ENCODE data around the gene ST8SIA6.

The ST8SIA6 gene

DNA sequence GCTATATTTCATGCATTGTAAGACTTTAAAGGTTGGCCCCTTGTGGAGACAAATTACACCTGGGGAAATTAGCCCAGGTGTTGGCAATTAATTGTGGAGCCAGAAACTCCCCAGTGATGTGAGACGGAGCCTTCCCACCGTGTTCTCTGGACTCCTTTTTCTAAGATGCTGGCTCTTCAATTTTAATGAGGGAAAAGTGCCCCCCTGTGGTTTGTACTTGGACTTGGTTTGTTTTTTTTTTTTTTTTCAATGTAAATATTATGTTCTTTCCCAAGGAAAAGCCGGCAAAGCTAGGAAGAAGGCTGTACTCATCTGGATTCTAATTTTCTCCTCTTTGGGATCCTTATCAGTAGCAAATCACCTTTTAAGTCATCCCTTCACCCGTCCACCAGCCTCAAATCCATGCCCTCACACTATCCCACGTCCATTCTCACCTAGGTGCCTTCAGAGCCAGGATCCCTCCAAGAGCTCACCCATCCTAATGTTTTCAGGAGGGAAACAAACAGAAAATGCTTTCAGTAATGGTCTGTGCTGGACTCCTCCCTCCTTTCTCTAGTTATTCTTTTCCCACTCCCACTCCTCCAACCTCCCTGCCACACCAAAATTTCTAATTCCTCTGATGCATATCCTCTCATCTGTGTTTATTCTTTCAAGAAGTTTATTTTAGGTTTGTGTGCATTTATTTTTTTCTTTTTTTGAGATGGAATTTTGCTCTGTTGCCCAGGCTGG is 20.4 kb upstream of the ST8SIA6 start:
- Mint-ChIP-seq H3K27me3 (ENCODE audit: low read depth, poor library complexity) (no peaks in the 10 kb centered on the region), H3K4me1 (peaks cover 24% of the 10 kb centered on the region), H3K9me3 (peaks cover 12% of the 10 kb centered on the region), H3K36me3 (ENCODE audit: low read depth) (peaks cover 6% of the 10 kb centered on the region), H3K27ac (no peak overlapping the region), H3K4me3 (no peak overlapping the region)
- TF ChIP-seq, protein P1, sequence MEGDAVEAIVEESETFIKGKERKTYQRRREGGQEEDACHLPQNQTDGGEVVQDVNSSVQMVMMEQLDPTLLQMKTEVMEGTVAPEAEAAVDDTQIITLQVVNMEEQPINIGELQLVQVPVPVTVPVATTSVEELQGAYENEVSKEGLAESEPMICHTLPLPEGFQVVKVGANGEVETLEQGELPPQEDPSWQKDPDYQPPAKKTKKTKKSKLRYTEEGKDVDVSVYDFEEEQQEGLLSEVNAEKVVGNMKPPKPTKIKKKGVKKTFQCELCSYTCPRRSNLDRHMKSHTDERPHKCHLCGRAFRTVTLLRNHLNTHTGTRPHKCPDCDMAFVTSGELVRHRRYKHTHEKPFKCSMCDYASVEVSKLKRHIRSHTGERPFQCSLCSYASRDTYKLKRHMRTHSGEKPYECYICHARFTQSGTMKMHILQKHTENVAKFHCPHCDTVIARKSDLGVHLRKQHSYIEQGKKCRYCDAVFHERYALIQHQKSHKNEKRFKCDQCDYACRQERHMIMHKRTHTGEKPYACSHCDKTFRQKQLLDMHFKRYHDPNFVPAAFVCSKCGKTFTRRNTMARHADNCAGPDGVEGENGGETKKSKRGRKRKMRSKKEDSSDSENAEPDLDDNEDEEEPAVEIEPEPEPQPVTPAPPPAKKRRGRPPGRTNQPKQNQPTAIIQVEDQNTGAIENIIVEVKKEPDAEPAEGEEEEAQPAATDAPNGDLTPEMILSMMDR (IDR thresholded peaks at IDR 0.05) = no peak
- DNase-seq = no peak

DNA sequence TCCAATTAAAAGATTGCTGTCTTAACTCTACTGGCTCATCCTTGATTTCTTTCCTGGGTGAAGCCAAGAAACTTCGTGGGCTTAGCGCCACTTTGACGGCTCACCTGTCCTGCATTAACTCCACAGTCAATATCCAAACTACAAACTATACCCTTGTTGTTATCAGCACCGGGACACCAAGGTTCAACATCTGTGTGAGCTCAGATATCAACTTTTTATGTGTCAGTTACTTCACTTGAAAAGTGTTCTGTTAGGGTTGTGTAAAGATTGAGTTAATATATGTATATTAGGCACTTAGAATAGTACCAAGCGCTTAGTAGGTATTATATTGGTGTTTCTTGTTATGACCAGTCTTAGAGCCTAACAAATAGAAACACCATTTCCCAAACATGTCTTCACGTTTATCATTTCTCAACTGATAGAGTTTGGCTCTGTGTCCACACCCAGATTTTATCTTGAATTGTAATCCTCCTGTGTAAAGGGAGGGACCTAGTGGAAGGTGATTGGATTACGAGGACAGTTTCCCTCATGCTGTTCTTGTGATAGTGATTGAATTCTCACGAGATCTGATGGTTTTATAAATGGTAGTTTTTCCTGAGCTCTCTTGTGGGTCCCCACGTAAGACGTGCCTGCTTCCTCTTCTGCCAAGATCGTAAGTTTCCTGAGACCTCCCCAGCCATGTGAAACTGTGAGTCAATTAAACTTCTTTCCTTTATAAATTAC is 19.0 kb upstream of the ST8SIA6 start:
- Mint-ChIP-seq H3K27me3 (ENCODE audit: low read depth, poor library complexity) (no peaks in the 10 kb centered on the region), H3K36me3 (ENCODE audit: low read depth) (peaks cover 6% of the 10 kb centered on the region), H3K9me3 (peaks cover 18% of the 10 kb centered on the region), H3K4me1 (peaks cover 17% of the 10 kb centered on the region), H3K4me3 (no peak overlapping the region), H3K27ac (no peak overlapping the region)
- TF ChIP-seq, protein P1 (IDR thresholded peaks at IDR 0.05) = no peak
- no peak for DNase-seq

DNA sequence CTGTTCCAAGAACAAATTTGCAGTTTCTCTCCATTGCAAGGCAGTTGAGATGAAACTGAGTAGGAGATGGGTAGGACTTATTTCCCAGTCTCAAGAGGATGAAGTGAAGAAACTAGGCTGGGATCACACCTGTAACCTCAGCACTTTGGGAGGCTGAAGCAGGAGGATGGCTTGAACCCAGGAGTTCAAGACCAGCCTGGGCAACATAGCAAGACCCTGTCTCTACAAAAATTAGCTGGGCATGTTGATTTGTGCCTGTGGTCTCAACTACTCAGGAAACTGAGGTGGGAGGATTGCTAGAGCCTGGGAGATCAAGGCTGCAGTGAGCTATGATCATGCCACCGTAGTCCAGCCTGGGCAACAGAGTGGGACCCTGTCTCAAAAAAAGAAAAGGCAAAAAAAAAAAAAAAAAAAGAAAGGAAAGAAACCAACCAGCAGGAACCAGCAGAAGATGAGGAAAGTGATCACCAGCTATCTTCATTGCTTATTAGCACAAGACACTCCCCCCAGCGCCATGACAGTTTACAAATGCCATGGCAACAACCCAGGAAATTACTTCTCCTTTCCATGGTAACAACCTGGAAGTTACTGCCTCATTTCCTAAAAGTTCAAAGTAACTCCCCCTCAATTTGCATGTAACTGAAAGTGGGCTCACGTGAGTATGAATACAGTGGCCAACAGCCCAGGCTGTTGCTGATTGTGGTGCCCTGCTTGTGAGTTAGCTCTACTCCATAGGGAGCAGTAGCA is 18.3 kb upstream of the ST8SIA6 start:
- Mint-ChIP-seq H3K4me3 (no peak overlapping the region), H3K27ac (no peak overlapping the region), H3K9me3 (peaks cover 21% of the 10 kb centered on the region), H3K4me1 (peaks cover 17% of the 10 kb centered on the region), H3K36me3 (ENCODE audit: low read depth) (peaks cover 6% of the 10 kb centered on the region), H3K27me3 (ENCODE audit: low read depth, poor library complexity) (no peaks in the 10 kb centered on the region)
- TF ChIP-seq, protein P1 (IDR thresholded peaks at IDR 0.05) = no peak
- no peak for DNase-seq

DNA sequence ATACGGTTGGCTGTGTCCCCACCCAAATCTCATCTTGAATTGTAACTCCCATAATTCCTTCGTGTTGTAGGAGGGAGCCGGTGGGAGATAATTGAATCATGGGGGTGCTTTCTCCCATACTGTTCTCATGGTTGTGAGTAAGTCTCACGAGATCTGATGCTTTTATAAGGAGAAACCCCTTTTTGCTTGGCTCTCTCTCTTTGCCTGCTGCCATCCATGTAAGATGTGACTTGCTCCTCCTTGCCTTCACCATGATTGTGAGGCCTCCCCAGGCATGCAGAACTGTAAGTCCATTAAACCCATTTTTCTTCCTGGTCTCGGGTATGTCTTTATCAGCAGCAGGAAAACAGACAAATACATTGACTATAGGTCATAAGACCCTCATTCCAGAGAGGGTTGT is 15.9 kb upstream of the ST8SIA6 start:
- Mint-ChIP-seq H3K4me3 (no peak overlapping the region), H3K27me3 (ENCODE audit: low read depth, poor library complexity) (no peaks in the 10 kb centered on the region), H3K4me1 (peaks cover 27% of the 10 kb centered on the region), H3K36me3 (ENCODE audit: low read depth) (peaks cover 7% of the 10 kb centered on the region), H3K27ac (no peak overlapping the region), H3K9me3 (peaks cover 24% of the 10 kb centered on the region)
- no peak for DNase-seq
- TF ChIP-seq, protein P1 (IDR thresholded peaks at IDR 0.05) = no peak

DNA sequence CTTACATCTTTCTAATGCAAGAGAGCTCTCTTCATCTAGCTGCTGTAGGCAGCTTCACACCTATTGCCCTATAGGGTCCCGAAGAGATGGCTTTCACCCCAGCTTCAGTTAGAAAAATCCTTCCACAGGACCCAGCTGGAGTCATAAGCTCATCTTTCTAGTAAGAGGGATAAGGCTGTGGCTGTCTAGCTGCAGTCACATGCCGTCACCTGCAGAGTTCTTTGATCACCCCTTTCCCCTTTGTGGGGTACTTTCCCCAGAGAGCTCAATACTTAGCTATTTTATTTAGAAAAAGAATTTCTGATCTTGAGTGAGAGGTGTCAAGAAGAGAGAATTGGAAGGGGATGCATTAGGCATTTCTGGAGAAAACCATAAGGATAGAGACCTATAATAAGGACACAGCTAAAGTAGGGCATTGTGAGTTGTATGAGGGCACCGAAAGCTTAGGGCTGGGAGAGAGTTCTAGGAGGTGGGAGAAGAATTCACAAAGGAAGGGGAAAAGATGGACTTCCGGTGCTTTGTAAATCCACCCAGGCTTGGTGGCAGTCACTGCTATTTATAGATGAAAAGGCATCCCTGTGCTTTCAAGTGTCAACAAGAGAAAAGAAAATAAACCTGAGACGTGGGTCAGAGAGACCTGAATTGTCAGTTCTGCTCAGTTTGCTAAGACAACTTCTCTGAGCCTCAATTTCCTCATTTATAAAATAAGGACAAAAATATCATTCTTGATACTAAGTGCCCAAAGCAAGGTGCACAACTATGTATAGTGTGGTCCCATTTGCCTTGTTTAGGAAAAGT is 11.1 kb upstream of the ST8SIA6 start:
- no peak for DNase-seq
- Mint-ChIP-seq H3K36me3 (ENCODE audit: low read depth) (peaks cover 21% of the 10 kb centered on the region), H3K27me3 (ENCODE audit: low read depth, poor library complexity) (no peaks in the 10 kb centered on the region), H3K27ac (peak overlapping the region; percentile 83), H3K4me3 (no peak overlapping the region), H3K4me1 (peaks cover 21% of the 10 kb centered on the region), H3K9me3 (peaks cover 43% of the 10 kb centered on the region)
- TF ChIP-seq, protein P1 (IDR thresholded peaks at IDR 0.05) = no peak

Data from nephron progenitor cell (in vitro differentiated cells).